ENCODE results near the gene TXNDC17.

TXNDC17 gene

GRCh38 chr17:6603744-6604325 is 37.0 kb upstream of the TXNDC17 start:
- FAIRE-seq = no peak
- no peak for TF ChIP-seq POLR2A (IDR thresholded peaks at IDR 0.05; ENCODE audit: low read depth, low read length)
- no peak for TF ChIP-seq TAF1 (IDR thresholded peaks at IDR 0.05; ENCODE audit: low read depth, low read length)
- TF ChIP-seq PAX5 (IDR thresholded peaks at IDR 0.05; ENCODE audit: insufficient read depth, low read length, severe bottlenecking) = no peak
- TF ChIP-seq POLR2AphosphoS5 (IDR thresholded peaks at IDR 0.05; ENCODE audit: low read depth, low read length) = no peak
- TF ChIP-seq POU2F2 (IDR thresholded peaks at IDR 0.05; ENCODE audit: low read depth, low read length) = no peak
- no peak for TF ChIP-seq SPI1 (IDR thresholded peaks at IDR 0.05; ENCODE audit: low read depth, low read length)
- no peak for DNase-seq (ENCODE audit: insufficient read length, low spot score)

DNA sequence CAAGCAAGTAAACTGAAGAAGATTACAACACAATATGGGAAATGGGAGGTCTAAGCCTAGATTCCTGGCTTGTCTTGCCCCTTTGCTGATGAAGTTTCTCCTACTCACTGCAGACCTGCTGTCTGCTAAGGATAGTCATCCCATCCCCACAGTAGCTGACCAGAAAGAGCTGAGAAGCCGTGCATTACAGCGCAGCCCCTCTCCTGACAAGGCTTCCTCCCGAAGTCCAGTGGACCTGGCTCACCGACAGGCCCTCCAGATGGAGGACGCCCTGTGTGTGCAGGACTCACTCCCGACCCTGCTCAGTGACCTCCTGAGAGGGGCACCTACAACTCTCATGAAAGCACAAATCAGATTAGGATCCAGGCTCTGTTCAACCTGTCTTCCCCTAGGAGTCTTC is 35.7 kb upstream of the TXNDC17 start:
- TF ChIP-seq POLR2AphosphoS5 (IDR thresholded peaks at IDR 0.05; ENCODE audit: low read depth, low read length) (no peak), POLR2A (IDR thresholded peaks at IDR 0.05; ENCODE audit: low read depth, low read length) (no peak), PAX5 (IDR thresholded peaks at IDR 0.05; ENCODE audit: insufficient read depth, low read length, severe bottlenecking) (no peak), SPI1 (IDR thresholded peaks at IDR 0.05; ENCODE audit: low read depth, low read length) (no peak)
- no peak for FAIRE-seq
- DNase-seq (ENCODE audit: insufficient read length, low spot score) = no peak

DNA sequence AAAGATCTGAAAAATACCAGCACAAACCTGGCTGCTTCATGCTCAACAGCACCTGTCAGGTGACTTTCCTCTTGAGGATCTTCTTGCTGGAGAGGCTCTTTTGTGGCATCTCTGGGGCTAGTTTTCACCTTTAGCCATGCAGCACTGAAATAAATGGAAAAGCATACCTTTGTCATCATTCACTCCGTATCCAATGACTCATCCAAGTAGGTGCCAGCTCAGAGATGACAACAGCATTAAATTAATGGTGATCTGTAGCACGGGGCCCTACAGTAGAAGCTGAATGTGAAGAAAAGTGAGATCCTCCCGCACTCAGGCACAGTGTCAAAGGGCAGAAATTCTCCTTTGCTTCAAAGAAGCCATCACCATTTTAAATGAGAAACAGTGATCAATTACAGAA is 32.5 kb upstream of the TXNDC17 start:
- TF ChIP-seq POLR2AphosphoS5 (IDR thresholded peaks at IDR 0.05; ENCODE audit: low read depth, low read length) = no peak
- no peak for TF ChIP-seq PAX5 (IDR thresholded peaks at IDR 0.05; ENCODE audit: insufficient read depth, low read length, severe bottlenecking)
- no peak for TF ChIP-seq POU2F2 (IDR thresholded peaks at IDR 0.05; ENCODE audit: low read depth, low read length)
- TF ChIP-seq POLR2A (IDR thresholded peaks at IDR 0.05; ENCODE audit: low read depth, low read length) = no peak
- no peak for TF ChIP-seq TAF1 (IDR thresholded peaks at IDR 0.05; ENCODE audit: low read depth, low read length)
- no peak for TF ChIP-seq SPI1 (IDR thresholded peaks at IDR 0.05; ENCODE audit: low read depth, low read length)
- no peak for FAIRE-seq
- DNase-seq (ENCODE audit: insufficient read length, low spot score) = no peak

DNA sequence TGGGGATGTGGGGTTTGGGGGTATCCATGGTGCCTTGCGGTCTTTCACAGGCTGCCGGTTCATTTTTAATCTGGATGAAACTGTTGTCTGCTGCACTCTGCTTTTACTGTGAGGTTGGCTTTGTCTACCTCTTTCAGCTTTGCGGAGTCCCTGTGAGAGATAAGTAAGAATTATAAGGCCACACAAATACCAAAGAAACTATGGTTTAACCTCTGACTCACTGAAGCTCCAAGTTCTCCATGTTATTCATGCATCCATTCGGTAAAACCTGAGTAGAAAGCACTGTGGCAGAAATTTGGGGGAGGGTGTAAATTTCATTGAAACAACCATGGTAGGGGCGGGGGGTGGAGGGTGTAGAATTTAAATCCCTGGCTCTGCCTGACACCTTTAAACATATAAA is 30.8 kb upstream of the TXNDC17 start:
- DNase-seq (ENCODE audit: insufficient read length, low spot score) = no peak
- FAIRE-seq = no peak
- no peak for TF ChIP-seq POLR2AphosphoS5 (IDR thresholded peaks at IDR 0.05; ENCODE audit: low read depth, low read length)
- no peak for TF ChIP-seq POU2F2 (IDR thresholded peaks at IDR 0.05; ENCODE audit: low read depth, low read length)
- TF ChIP-seq PAX5 (IDR thresholded peaks at IDR 0.05; ENCODE audit: insufficient read depth, low read length, severe bottlenecking) = no peak
- TF ChIP-seq TAF1 (IDR thresholded peaks at IDR 0.05; ENCODE audit: low read depth, low read length) = no peak
- TF ChIP-seq POLR2A (IDR thresholded peaks at IDR 0.05; ENCODE audit: low read depth, low read length) = no peak
- no peak for TF ChIP-seq SPI1 (IDR thresholded peaks at IDR 0.05; ENCODE audit: low read depth, low read length)

- FAIRE-seq (no peak), DNase-seq (ENCODE audit: insufficient read length, low spot score) (no peak)
- TF ChIP-seq POU2F2 (IDR thresholded peaks at IDR 0.05; ENCODE audit: low read depth, low read length) = no peak
- no peak for TF ChIP-seq TAF1 (IDR thresholded peaks at IDR 0.05; ENCODE audit: low read depth, low read length)
- TF ChIP-seq SPI1 (IDR thresholded peaks at IDR 0.05; ENCODE audit: low read depth, low read length) = no peak
- no peak for TF ChIP-seq POLR2A (IDR thresholded peaks at IDR 0.05; ENCODE audit: low read depth, low read length)
- TF ChIP-seq PAX5 (IDR thresholded peaks at IDR 0.05; ENCODE audit: insufficient read depth, low read length, severe bottlenecking) = no peak
- no peak for TF ChIP-seq POLR2AphosphoS5 (IDR thresholded peaks at IDR 0.05; ENCODE audit: low read depth, low read length)
Observed at GRCh38 chr17:6611231-6611630, 29.6 kb upstream of the TXNDC17 start.

GRCh38 chr17:6623941-6624340 is 16.9 kb upstream of the TXNDC17 start:
- TF ChIP-seq SPI1 (IDR thresholded peaks at IDR 0.05; ENCODE audit: low read depth, low read length) = no peak
- no peak for TF ChIP-seq TAF1 (IDR thresholded peaks at IDR 0.05; ENCODE audit: low read depth, low read length)
- no peak for TF ChIP-seq POLR2AphosphoS5 (IDR thresholded peaks at IDR 0.05; ENCODE audit: low read depth, low read length)
- no peak for TF ChIP-seq POLR2A (IDR thresholded peaks at IDR 0.05; ENCODE audit: low read depth, low read length)
- TF ChIP-seq POU2F2 (IDR thresholded peaks at IDR 0.05; ENCODE audit: low read depth, low read length) = no peak
- TF ChIP-seq PAX5 (IDR thresholded peaks at IDR 0.05; ENCODE audit: insufficient read depth, low read length, severe bottlenecking) = no peak
- no peak for FAIRE-seq
- no peak for DNase-seq (ENCODE audit: insufficient read length, low spot score)

GRCh38 chr17:6626616-6627015 is 14.2 kb upstream of the TXNDC17 start:
- FAIRE-seq = no peak
- DNase-seq (ENCODE audit: insufficient read length, low spot score) = no peak
- TF ChIP-seq POU2F2 (IDR thresholded peaks at IDR 0.05; ENCODE audit: low read depth, low read length) = no peak
- no peak for TF ChIP-seq SPI1 (IDR thresholded peaks at IDR 0.05; ENCODE audit: low read depth, low read length)
- no peak for TF ChIP-seq TAF1 (IDR thresholded peaks at IDR 0.05; ENCODE audit: low read depth, low read length)
- no peak for TF ChIP-seq POLR2A (IDR thresholded peaks at IDR 0.05; ENCODE audit: low read depth, low read length)
- TF ChIP-seq PAX5 (IDR thresholded peaks at IDR 0.05; ENCODE audit: insufficient read depth, low read length, severe bottlenecking) = no peak
- TF ChIP-seq POLR2AphosphoS5 (IDR thresholded peaks at IDR 0.05; ENCODE audit: low read depth, low read length) = no peak

- no peak for TF ChIP-seq POLR2AphosphoS5 (IDR thresholded peaks at IDR 0.05; ENCODE audit: low read depth, low read length)
- TF ChIP-seq PAX5 (IDR thresholded peaks at IDR 0.05; ENCODE audit: insufficient read depth, low read length, severe bottlenecking) = no peak
- TF ChIP-seq POU2F2 (IDR thresholded peaks at IDR 0.05; ENCODE audit: low read depth, low read length) = no peak
- no peak for TF ChIP-seq TAF1 (IDR thresholded peaks at IDR 0.05; ENCODE audit: low read depth, low read length)
- no peak for TF ChIP-seq SPI1 (IDR thresholded peaks at IDR 0.05; ENCODE audit: low read depth, low read length)
- no peak for TF ChIP-seq POLR2A (IDR thresholded peaks at IDR 0.05; ENCODE audit: low read depth, low read length)
- FAIRE-seq (no peak), DNase-seq (ENCODE audit: insufficient read length, low spot score) (no peak)
Observed at GRCh38 chr17:6627019-6627418, 13.8 kb upstream of the TXNDC17 start.

DNA sequence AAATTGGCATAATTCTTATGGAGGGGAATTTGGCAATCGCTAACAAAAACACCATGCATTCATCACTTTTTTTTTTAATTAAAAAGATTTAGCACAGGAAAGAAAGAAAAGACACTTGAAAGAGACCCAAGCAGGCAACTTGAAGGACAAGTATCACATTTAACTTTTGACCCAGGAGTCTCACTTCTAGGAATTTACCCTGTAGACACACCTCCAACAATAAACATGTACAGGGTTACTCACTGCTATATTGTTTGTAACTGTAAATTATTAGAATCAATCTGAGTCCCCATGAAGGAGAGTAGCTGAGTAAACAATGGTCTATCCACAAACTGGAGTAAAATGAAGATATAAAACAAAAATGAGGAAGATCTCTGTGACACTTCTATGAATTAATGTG is 10.5 kb upstream of the TXNDC17 start:
- FAIRE-seq (no peak), DNase-seq (ENCODE audit: insufficient read length, low spot score) (no peak)
- TF ChIP-seq POU2F2 (IDR thresholded peaks at IDR 0.05; ENCODE audit: low read depth, low read length) (no peak), SPI1 (IDR thresholded peaks at IDR 0.05; ENCODE audit: low read depth, low read length) (no peak), POLR2AphosphoS5 (IDR thresholded peaks at IDR 0.05; ENCODE audit: low read depth, low read length) (no peak), PAX5 (IDR thresholded peaks at IDR 0.05; ENCODE audit: insufficient read depth, low read length, severe bottlenecking) (no peak), TAF1 (IDR thresholded peaks at IDR 0.05; ENCODE audit: low read depth, low read length) (no peak), POLR2A (IDR thresholded peaks at IDR 0.05; ENCODE audit: low read depth, low read length) (no peak)

DNA sequence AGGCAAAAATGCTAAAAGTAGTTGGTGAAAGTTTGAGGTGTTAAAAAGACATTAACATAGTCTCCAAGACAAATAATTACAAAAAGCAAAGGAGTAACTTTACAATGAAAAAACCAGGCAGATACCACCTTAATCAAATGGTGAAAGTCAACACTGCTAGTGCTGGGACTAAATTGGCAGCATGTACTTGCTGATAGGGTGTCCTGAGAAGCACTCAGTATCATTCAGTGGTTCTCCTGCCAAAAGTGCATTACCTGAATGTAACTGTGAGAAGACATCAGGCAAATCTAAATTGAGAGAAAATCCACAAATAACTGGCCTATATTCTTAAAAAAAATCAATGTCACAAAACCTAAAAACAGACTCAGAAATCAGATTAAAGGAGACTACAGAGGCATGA is 8.3 kb upstream of the TXNDC17 start:
- DNase-seq (ENCODE audit: insufficient read length, low spot score) = no peak
- peak; percentile 56 for FAIRE-seq
- TF ChIP-seq PAX5 (IDR thresholded peaks at IDR 0.05; ENCODE audit: insufficient read depth, low read length, severe bottlenecking) (no peak), POLR2A (IDR thresholded peaks at IDR 0.05; ENCODE audit: low read depth, low read length) (no peak), POLR2AphosphoS5 (IDR thresholded peaks at IDR 0.05; ENCODE audit: low read depth, low read length) (no peak), SPI1 (IDR thresholded peaks at IDR 0.05; ENCODE audit: low read depth, low read length) (no peak), TAF1 (IDR thresholded peaks at IDR 0.05; ENCODE audit: low read depth, low read length) (no peak), POU2F2 (IDR thresholded peaks at IDR 0.05; ENCODE audit: low read depth, low read length) (no peak)
